ENCODE results near the gene ANGEL2. TPM values are rescaled to one million over a fixed set of nuclear protein-coding genes. Genes with fewer than 3 reads are reported as not detected.
"Not testable (repeated sequence)": the region's sequence is repeated elsewhere in the genome, so short reads cannot be mapped to it uniquely, and the experiment has no call there.

Gene ANGEL2
- total RNA-seq, 2 experiments from 2014 or later, result 41.3 to 51.5 TPM

DNA sequence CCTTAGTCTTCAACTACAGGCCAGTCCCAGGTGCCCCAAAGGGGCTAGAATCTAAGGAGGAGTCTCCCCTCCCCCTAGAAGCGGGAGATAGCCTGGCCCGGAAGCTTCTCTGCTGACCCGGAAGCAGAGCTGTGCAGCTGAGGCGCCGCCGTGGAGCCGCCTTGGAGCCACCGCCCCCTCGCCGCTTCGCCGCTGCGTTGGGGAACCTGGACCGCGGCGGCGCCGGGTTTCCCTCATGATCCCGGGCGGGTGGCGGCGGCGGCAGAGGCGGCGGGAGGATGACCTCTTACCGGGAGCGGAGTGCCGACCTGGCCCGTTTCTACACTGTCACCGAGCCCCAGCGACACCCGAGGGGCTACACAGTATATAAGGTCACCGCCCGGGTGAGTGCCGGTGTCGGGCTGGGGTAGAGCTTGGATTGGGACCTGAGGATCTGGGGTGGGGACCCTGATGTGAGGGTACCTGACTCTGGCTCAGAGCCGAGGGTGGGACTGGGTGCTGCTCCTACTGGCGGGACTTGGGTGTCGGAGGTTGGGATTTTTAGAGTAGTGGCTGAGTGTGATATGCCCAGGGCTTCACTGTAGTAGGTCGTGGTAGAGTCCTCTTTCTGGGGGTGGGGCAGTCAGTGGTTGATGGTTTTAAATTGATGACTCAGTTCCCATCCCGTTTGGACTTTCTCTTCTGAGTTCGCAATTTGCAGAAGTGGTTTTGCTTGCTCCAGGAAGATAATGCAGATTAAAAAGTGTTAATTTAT is 35.6 kb upstream of the ANGEL2 start, which contains the start of gene RPS6KC1:
TSS of gene RPS6KC1 (plus strand) at position 115 of the 754 bp plus-strand sequence. CDS start at position 279, 164 bp downstream.
- peaks cover 9% of the 10 kb centered on the region for H3K27me3 Mint-ChIP-seq
- intact Hi-C loops (cut with DNase I, micrococcal nuclease), result loop anchor here (1.0 to 5.0 kb wide), 6 partner anchors 19 to 485 kb away; partner anchors contain the start of genes ANGEL2 (in 2 of the 2), NSL1 (in 2 of the 2), TATDN3 (in 2 of the 2) and FLVCR1 (in 1 of the 2)
- ChIA-PET POLR2A (no interaction called here), CTCF (interaction anchor here (0.6 to 1.4 kb wide), 6 partner anchors 11 to 932 kb away, joined by 3 to 4 read pairs (median 4); no protein-coding TSS in a partner anchor)
- peak within 1 kb of the TSS; percentile 82 for H3K4me3 Mint-ChIP-seq
- peak within 1 kb of the TSS; percentile 93 for H3K27ac Mint-ChIP-seq
- peaks cover 7% of the 10 kb centered on the region for H3K36me3 Mint-ChIP-seq (ENCODE audit: low read depth)
- ATAC-seq, result peak; percentile 97
- DNase-seq, result peak; percentile 92
- peaks cover 27% of the 10 kb centered on the region for H3K4me1 Mint-ChIP-seq
- peaks cover 12% of the 10 kb centered on the region for H3K9me3 Mint-ChIP-seq (ENCODE audit: low read depth)

- intact Hi-C loops (cut with DNase I, micrococcal nuclease), result loop anchor here (1.0 to 5.0 kb wide), 6 partner anchors 20 to 484 kb away; partner anchors contain the start of genes ANGEL2 (in 2 of the 2), NSL1 (in 2 of the 2), TATDN3 (in 2 of the 2) and FLVCR1 (in 1 of the 2)
- ChIA-PET POLR2A (no interaction called here), CTCF (interaction anchor here (0.6 to 1.0 kb wide), 4 partner anchors 30 to 933 kb away, joined by 3 to 4 read pairs (median 4); no protein-coding TSS in a partner anchor)
- Mint-ChIP-seq H3K4me3 (peak overlapping the region; percentile 82), H3K27me3 (peaks cover 9% of the 10 kb centered on the region), H3K27ac (peak overlapping the region; percentile 93), H3K4me1 (peaks cover 27% of the 10 kb centered on the region), H3K36me3 (ENCODE audit: low read depth) (peaks cover 7% of the 10 kb centered on the region), H3K9me3 (ENCODE audit: low read depth) (peaks cover 12% of the 10 kb centered on the region)
- ATAC-seq, result peak; percentile 37
- DNase-seq, result no peak
Observed at GRCh38 chr1:213050745-213051126, 35.1 kb upstream of the ANGEL2 start.

DNA sequence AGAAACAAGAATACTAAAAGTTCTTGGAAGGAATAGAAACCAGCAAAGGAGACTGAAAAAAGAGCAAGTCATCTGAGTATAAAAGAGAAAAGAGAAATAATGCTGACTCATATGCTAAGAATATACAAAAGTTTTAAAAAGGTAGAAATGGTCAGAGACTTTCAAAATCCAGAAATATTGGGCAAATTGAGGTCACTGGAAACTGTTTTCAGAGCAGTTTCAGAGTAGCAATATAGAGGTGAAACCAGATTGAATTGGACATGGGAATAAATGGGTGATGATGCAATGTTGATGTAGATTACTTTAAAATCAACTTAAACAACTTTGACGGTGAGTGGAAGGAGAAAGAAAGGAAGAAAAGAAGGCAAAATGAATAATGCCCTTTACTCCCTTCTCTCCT is 33.6 kb upstream of the ANGEL2 start:
- peaks cover 23% of the 10 kb centered on the region for H3K4me1 Mint-ChIP-seq
- H3K27me3 Mint-ChIP-seq, result peaks cover 9% of the 10 kb centered on the region
- peaks cover 12% of the 10 kb centered on the region for H3K9me3 Mint-ChIP-seq (ENCODE audit: low read depth)
- H3K36me3 Mint-ChIP-seq (ENCODE audit: low read depth), result peaks cover 7% of the 10 kb centered on the region
- H3K4me3 Mint-ChIP-seq, result no peak overlapping the region
- ChIA-PET POLR2A (no interaction called here), CTCF (no interaction called here)
- H3K27ac Mint-ChIP-seq, result no peak overlapping the region
- intact Hi-C loops (cut with DNase I, micrococcal nuclease), result no loop called here
- ATAC-seq (no peak), DNase-seq (no peak)

DNA sequence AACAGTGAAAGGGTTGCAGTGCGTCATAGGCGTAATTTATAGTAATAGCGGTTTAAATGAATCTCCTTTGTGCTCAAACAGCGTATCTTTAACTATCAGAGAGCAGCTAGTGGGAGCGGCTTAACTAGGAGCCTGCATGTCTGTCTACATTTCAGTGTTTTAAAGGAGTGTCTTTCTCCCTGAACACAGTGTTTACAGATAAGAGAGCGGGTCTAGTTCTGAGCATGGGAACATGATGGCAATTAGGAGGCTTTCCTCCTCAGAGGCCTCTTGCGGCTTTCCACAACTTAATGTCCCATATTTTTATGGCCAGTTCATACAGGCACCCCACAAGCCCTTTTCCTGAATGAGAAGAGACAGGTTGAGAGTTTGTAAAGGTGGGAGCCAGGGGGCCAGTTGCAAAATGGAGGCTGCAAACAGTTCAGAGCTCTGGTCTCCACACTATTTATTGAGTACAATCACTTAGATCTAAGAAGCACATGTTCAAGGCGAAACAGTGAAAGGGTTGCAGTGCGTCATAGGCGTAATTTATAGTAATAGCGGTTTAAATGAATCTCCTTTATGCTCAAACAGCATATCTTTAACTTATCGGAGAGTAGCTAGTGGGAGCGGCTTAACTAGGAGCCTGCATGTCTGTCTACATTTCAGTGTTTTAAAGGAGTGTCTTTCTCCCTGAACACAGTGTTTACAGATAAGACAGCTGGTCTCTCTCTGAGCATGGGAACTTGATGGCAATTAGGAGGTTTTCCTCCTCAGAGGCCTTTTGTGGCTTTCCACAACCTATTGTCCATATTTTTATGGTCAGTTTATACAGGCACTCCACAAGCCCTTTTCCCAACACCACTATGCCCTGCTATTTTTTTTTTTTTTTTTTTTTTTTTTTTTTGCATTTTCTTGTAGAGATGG is 29.9 kb upstream of the ANGEL2 start:
- CTCF ChIA-PET; ATAC-seq; DNase-seq; POLR2A ChIA-PET; H3K27me3 Mint-ChIP-seq; H3K36me3 Mint-ChIP-seq (ENCODE audit: low read depth); H3K27ac Mint-ChIP-seq; H3K4me3 Mint-ChIP-seq; intact Hi-C loops (cut with DNase I, micrococcal nuclease): not testable (repeated sequence)
- peaks cover 10% of the 10 kb centered on the region for H3K9me3 Mint-ChIP-seq (ENCODE audit: low read depth)
- H3K4me1 Mint-ChIP-seq, result peaks cover 15% of the 10 kb centered on the region

DNA sequence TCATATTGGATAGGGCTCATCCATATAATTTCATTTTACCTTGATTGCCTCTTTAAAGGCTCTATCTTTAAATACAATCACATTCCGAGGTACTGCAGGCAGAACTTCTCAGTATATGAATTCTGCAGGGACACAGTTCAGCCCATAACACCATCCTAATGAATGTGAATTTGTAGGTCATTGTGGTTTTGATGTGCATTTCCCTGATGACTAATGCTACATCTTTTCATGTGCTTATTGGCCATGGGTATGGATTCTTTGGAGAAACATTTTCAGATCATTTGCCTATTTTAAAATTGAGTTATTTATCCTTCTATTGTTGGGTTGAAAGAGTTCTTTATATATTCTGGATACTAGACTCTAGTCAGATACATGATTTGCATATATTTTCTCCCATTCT is 25.8 kb upstream of the ANGEL2 start:
- CTCF ChIA-PET, result interaction anchor here (0.6 kb wide), 1 partner anchor 413 kb away, joined by 4 read pairs; no protein-coding TSS in a partner anchor
- no peaks in the 10 kb centered on the region for H3K36me3 Mint-ChIP-seq (ENCODE audit: low read depth)
- peaks cover 6% of the 10 kb centered on the region for H3K27me3 Mint-ChIP-seq
- POLR2A ChIA-PET, result no interaction called here
- no peak overlapping the region for H3K4me3 Mint-ChIP-seq
- no peak for DNase-seq
- H3K9me3 Mint-ChIP-seq (ENCODE audit: low read depth), result no peaks in the 10 kb centered on the region
- no peak overlapping the region for H3K27ac Mint-ChIP-seq
- peaks cover 4% of the 10 kb centered on the region for H3K4me1 Mint-ChIP-seq
- ATAC-seq, result no peak
- intact Hi-C loops (cut with DNase I, micrococcal nuclease), result no loop called here

DNA sequence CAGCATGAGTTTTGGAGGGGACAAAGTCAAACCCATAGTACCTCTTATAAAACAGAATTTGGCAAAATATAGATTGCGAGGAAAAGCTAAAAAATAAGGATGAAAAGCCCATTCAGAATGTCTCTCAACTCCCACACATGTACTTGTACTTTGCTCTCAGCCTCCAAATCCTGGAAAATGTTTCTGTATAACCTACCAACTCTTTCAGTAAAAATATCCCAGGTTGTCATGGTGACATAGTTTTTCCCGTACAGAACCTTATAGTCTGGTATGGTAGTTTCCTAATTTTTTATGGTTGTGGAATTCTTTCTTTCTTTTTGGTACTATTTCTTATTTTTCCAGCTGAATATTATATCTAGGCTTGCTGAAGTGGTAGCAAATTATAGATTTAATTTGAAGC is 19.9 kb upstream of the ANGEL2 start:
- intact Hi-C loops (cut with DNase I, micrococcal nuclease), result no loop called here
- CTCF ChIA-PET, result interaction anchor here (1.6 kb wide), 1 partner anchor 9 kb away, joined by 4 read pairs; no protein-coding TSS in a partner anchor
- POLR2A ChIA-PET, result no interaction called here
- H3K4me1 Mint-ChIP-seq, result no peaks in the 10 kb centered on the region
- no peak overlapping the region for H3K27ac Mint-ChIP-seq
- peaks cover 33% of the 10 kb centered on the region for H3K27me3 Mint-ChIP-seq
- no peak overlapping the region for H3K4me3 Mint-ChIP-seq
- DNase-seq (no peak), ATAC-seq (no peak)
- H3K36me3 Mint-ChIP-seq (ENCODE audit: low read depth), result no peaks in the 10 kb centered on the region
- no peaks in the 10 kb centered on the region for H3K9me3 Mint-ChIP-seq (ENCODE audit: low read depth)

DNA sequence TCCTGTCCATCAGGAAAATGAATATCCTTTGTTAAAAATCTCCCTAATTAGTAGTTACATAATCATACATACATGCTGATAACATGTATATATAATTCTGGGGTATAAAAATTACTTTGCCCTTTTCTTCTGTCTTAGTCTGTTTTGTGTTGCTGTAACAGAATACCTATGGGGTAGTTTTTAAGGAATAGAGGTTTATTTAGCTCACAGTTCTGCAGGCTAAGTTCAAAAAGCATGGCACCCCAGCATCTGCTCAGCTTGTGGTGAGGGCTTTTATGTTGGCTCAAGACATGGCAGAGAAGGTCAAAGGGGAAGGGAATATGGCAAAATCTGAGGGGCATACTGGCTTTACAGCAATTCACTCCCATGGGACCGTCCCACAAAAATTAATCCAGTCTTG is 19.0 kb upstream of the ANGEL2 start:
- ChIA-PET CTCF (no interaction called here), POLR2A (no interaction called here)
- no peak overlapping the region for H3K4me3 Mint-ChIP-seq
- no peak for DNase-seq
- peaks cover 40% of the 10 kb centered on the region for H3K27me3 Mint-ChIP-seq
- H3K27ac Mint-ChIP-seq, result no peak overlapping the region
- ATAC-seq, result no peak
- no peaks in the 10 kb centered on the region for H3K36me3 Mint-ChIP-seq (ENCODE audit: low read depth)
- no peaks in the 10 kb centered on the region for H3K9me3 Mint-ChIP-seq (ENCODE audit: low read depth)
- intact Hi-C loops (cut with DNase I, micrococcal nuclease), result no loop called here
- no peaks in the 10 kb centered on the region for H3K4me1 Mint-ChIP-seq

GRCh38 chr1:213032651-213033050 is 17.0 kb upstream of the ANGEL2 start:
- Mint-ChIP-seq H3K9me3 (ENCODE audit: low read depth) (no peaks in the 10 kb centered on the region), H3K36me3 (ENCODE audit: low read depth) (no peaks in the 10 kb centered on the region), H3K27me3 (peaks cover 43% of the 10 kb centered on the region), H3K4me3 (no peak overlapping the region), H3K27ac (no peak overlapping the region), H3K4me1 (no peaks in the 10 kb centered on the region)
- ATAC-seq (no peak), DNase-seq (no peak)
- intact Hi-C loops (cut with DNase I, micrococcal nuclease), result no loop called here
- POLR2A ChIA-PET, result no interaction called here
- CTCF ChIA-PET, result interaction anchor here (0.5 to 1.5 kb wide), 5 partner anchors 12 to 1267 kb away, joined by 3 to 4 read pairs (median 3); no protein-coding TSS in a partner anchor

- ATAC-seq; H3K36me3 Mint-ChIP-seq (ENCODE audit: low read depth); intact Hi-C loops (cut with DNase I, micrococcal nuclease); DNase-seq; H3K9me3 Mint-ChIP-seq (ENCODE audit: low read depth); H3K4me3 Mint-ChIP-seq; H3K27ac Mint-ChIP-seq; H3K4me1 Mint-ChIP-seq; POLR2A ChIA-PET: not testable (repeated sequence)
- CTCF ChIA-PET, result interaction anchor here (1.7 kb wide), 1 partner anchor 9 kb away, joined by 4 read pairs; no protein-coding TSS in a partner anchor
- H3K27me3 Mint-ChIP-seq, result peaks cover 33% of the 10 kb centered on the region
Observed at GRCh38 chr1:213027024-213027423, 11.4 kb upstream of the ANGEL2 start.

GRCh38 chr1:213020016-213020415 is 4.3 kb upstream of the ANGEL2 start:
- Mint-ChIP-seq H3K27ac (no peak overlapping the region), H3K4me1 (peaks cover 3% of the 10 kb centered on the region), H3K36me3 (ENCODE audit: low read depth) (no peaks in the 10 kb centered on the region), H3K4me3 (no peak overlapping the region), H3K9me3 (ENCODE audit: low read depth) (no peaks in the 10 kb centered on the region), H3K27me3 (peaks cover 5% of the 10 kb centered on the region)
- CTCF ChIA-PET, result interaction anchor here (0.6 to 1.8 kb wide), 5 partner anchors 13 to 48 kb away, joined by 3 to 5 read pairs (median 4); partner anchors contain the start of gene RPS6KC1
- ATAC-seq (no peak), DNase-seq (no peak)
- intact Hi-C loops (cut with DNase I, micrococcal nuclease), result no loop called here
- POLR2A ChIA-PET, result no interaction called here

DNA sequence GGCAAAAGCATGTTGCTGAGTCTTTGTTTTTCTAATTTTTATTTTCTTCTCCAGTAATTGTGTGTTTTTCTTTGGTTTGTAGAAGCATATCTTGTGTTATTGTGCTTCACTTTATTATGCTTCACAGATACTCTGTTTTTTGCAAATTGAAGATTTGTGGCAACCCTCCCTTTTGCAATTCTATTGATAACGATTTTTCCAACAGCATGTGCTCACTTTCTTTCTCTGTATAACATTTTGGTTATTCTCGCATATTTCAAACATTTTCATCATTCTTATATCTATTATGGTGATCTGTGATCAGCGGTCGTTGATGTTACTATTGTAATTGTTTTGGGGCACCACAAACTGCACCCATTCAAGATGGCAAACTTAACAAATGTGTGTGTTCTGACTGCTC is 3.8 kb upstream of the ANGEL2 start:
- Mint-ChIP-seq H3K4me3 (no peak overlapping the region), H3K4me1 (peaks cover 3% of the 10 kb centered on the region), H3K27me3 (peaks cover 4% of the 10 kb centered on the region), H3K36me3 (ENCODE audit: low read depth) (no peaks in the 10 kb centered on the region), H3K27ac (no peak overlapping the region), H3K9me3 (ENCODE audit: low read depth) (no peaks in the 10 kb centered on the region)
- ChIA-PET POLR2A (no interaction called here), CTCF (no interaction called here)
- no peak for ATAC-seq
- intact Hi-C loops (cut with DNase I, micrococcal nuclease), result no loop called here
- DNase-seq, result no peak
